ENCODE results near the gene SMIM30. TPM values are rescaled to one million over a fixed set of nuclear protein-coding genes. Genes with fewer than 3 reads are reported as not detected.

SMIM30 gene
- total and polyA plus RNA-seq, 2 of the 8 experiments (the other 6 are each of a cell fraction or from before 2014, with no cell fraction given): 35.2 to 49.7 TPM

DNA sequence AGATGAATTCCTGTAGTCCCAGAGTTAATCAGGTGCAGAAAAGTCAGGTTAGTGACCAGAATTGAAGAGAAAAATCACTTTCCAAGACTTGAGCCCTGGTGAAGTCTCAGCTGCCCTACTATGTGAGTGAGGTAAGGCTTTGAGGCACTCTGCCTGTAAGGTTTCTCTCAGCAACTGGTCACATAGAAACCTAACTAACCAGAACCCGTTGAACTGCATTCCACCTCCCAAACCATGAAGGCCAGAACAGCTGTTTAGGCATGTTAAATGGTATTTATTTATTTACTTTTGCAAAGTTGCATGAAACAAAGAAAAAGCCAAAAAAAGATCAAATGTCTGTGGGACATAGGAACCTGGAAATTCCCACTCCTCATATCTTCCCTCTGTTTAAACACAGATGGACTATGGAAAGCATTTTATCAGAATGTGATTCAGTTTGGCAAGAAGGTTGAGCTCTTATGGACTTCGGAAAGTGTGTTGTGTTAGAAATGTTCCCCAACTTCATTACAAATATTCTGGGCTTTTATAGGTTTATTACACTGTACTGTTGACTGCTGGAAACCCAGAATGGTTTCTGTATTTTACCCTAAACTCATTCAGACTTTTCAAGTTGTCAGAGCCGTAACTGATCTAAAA is 19.0 kb downstream of the SMIM30 start:
- Histone ChIP-seq H4K5ac (ENCODE audit: insufficient read length, low read depth, low read length) (no peak overlapping the region), H4K91ac (replicated peaks; ENCODE audit: insufficient read length, low read length) (no peak overlapping the region), H3K27me3 (replicated peaks in 1 of 4; ENCODE audit: control insufficient read depth in 3 of 4, extremely low read depth in 1 of 4, insufficient read depth in 3 of 4, low read length in 3 of 4) (peaks cover 0 to 1% (median 0%) of the 10 kb centered on the region in 4 experiments; a peak in 3 of 7 replicates), H4K8ac (ENCODE audit: extremely low read depth, insufficient read depth, low read length) (no peak overlapping the region), H3K4me2 (ENCODE audit: insufficient read depth in 1 of 2, low read depth in 2 of 2, low read length in 2 of 2) (peak overlapping the region in 1 of 2 experiments; percentile 39; a peak in 3 of 4 replicates), H3K4me1 (replicated peaks in 1 of 4; ENCODE audit: control insufficient read depth in 3 of 4, insufficient read depth in 4 of 4, low read length in 3 of 4) (no peaks in the 10 kb centered on the region), H2AFZ (ENCODE audit: low read length) (no peak overlapping the region), H2BK15ac (ENCODE audit: low read length) (no peak overlapping the region), H3K9ac (replicated peaks in 1 of 4; ENCODE audit: extremely low read depth in 1 of 4, low read depth in 3 of 4, low read length in 3 of 4) (no peak overlapping the region), H2AK5ac (ENCODE audit: low read depth, low read length) (no peak overlapping the region), H2BK20ac (ENCODE audit: low read length) (no peak overlapping the region), H3K4me3 (ENCODE audit: extremely low read depth in 1 of 4, insufficient read depth in 2 of 4, low read depth in 3 of 4, low read length in 4 of 4) (no peak overlapping the region), H3K18ac (ENCODE audit: extremely low read depth, low read length) (no peak overlapping the region), H4K20me1 (replicated peaks in 1 of 2; ENCODE audit: control insufficient read depth in 1 of 2, insufficient read depth in 2 of 2, low read length in 2 of 2) (no peaks in the 10 kb centered on the region), H3K27ac (ENCODE audit: low read depth, low read length) (no peak overlapping the region), H3K36me3 (ENCODE audit: control insufficient read depth in 2 of 4, insufficient read depth in 4 of 4, low read length in 3 of 4) (no peaks in the 10 kb centered on the region), H3K23me2 (ENCODE audit: low read depth, low read length) (no peaks in the 10 kb centered on the region; the same call in 1 of the 2 replicates), H3K9me3 (ENCODE audit: insufficient read depth in 2 of 2, low read depth in 1 of 2, low read length in 1 of 2) (no peaks in the 10 kb centered on the region), H3K56ac (replicated peaks; ENCODE audit: insufficient read length, low read depth, low read length) (no peak overlapping the region), H3K4ac (replicated peaks; ENCODE audit: insufficient read length, low read depth, low read length) (no peak overlapping the region), H2BK12ac (ENCODE audit: low read depth, low read length) (no peak overlapping the region), H2BK120ac (replicated peaks; ENCODE audit: low read depth, low read length) (no peak overlapping the region), H3K14ac (ENCODE audit: insufficient read length) (no peak overlapping the region), H3K79me2 (ENCODE audit: control insufficient read depth in 1 of 2, insufficient read depth in 2 of 2, low read length in 2 of 2) (no peaks in the 10 kb centered on the region), H2BK5ac (ENCODE audit: low read depth, low read length) (no peak overlapping the region), H3K79me1 (ENCODE audit: low read depth, low read length) (no peaks in the 10 kb centered on the region), H3K23ac (ENCODE audit: insufficient read length) (no peak overlapping the region)
- DNase-seq (ENCODE audit: low read depth in 1 of 2, low spot score in 2 of 2) (no peak), FAIRE-seq (peak; percentile 90)
- ChIA-PET POLR2A (ENCODE audit: partially characterized antibody) (interaction anchor here (0.7 kb wide), 1 partner anchor 648 kb away, joined by 4 read pairs; no protein-coding TSS in a partner anchor), CTCF (ENCODE audit: partially characterized antibody) (interaction anchor here (1.0 to 1.4 kb wide), 2 partner anchors 15 to 19 kb away, joined by 3 to 5 read pairs; partner anchors contain the start of gene SMIM30)
- 86% methylated on average over 3 of the region's 3 CpGs; no CpG with 5 or more reads in 1 of the 2 experiments for WGBS, 2 experiments (ENCODE audit: extremely low coverage in 1 of 2, insufficient coverage in 1 of 2, insufficient read length in 1 of 2, insufficient replicate concordance in 2 of 2, low coverage in 1 of 2, low lambda C conversion rate in 2 of 2, missing lambda C conversion rate in 1 of 2)
- TF ChIP-seq CREB1 (IDR thresholded peaks at IDR 0.05) (no peak), KDM5A (IDR thresholded peaks at IDR 0.05; ENCODE audit: low read length) (no peak), RFX5 (IDR thresholded peaks at IDR 0.05; ENCODE audit: borderline replicate concordance, low read depth, low read length) (no peak), SIN3A (conservative IDR thresholded peaks at IDR 0.05 in 1 of 2, IDR thresholded peaks at IDR 0.05 in 1 of 2; ENCODE audit: low read depth in 1 of 2, low read length in 2 of 2) (no peak), MAFK (IDR thresholded peaks at IDR 0.05; ENCODE audit: low read depth, low read length) (no peak), SIRT6 (IDR thresholded peaks at IDR 0.05; ENCODE audit: low read length) (no peak), TEAD4 (IDR thresholded peaks at IDR 0.05; ENCODE audit: low read depth, low read length) (peak; percentile 85), TCF12 (IDR thresholded peaks at IDR 0.05; ENCODE audit: low read depth, low read length) (0 out of 2 replicates have a peak, but pooled peaks have one; percentile 70), CHD1 (IDR thresholded peaks at IDR 0.05; ENCODE audit: low read depth, low read length) (no peak), POLR2AphosphoS5 (IDR thresholded peaks at IDR 0.05; ENCODE audit: low read depth, low read length) (no peak), SP1 (IDR thresholded peaks at IDR 0.05; ENCODE audit: low read depth, low read length) (peak; percentile 89)
- TF ChIP-seq, protein P1, sequence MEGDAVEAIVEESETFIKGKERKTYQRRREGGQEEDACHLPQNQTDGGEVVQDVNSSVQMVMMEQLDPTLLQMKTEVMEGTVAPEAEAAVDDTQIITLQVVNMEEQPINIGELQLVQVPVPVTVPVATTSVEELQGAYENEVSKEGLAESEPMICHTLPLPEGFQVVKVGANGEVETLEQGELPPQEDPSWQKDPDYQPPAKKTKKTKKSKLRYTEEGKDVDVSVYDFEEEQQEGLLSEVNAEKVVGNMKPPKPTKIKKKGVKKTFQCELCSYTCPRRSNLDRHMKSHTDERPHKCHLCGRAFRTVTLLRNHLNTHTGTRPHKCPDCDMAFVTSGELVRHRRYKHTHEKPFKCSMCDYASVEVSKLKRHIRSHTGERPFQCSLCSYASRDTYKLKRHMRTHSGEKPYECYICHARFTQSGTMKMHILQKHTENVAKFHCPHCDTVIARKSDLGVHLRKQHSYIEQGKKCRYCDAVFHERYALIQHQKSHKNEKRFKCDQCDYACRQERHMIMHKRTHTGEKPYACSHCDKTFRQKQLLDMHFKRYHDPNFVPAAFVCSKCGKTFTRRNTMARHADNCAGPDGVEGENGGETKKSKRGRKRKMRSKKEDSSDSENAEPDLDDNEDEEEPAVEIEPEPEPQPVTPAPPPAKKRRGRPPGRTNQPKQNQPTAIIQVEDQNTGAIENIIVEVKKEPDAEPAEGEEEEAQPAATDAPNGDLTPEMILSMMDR (IDR thresholded peaks at IDR 0.05; ENCODE audit: control extremely low read depth in 1 of 3, insufficient read depth in 1 of 3, low read depth in 1 of 3, low read length in 3 of 3): no peak

Data from H1 (cell line).